ENCODE measurements around the gene TAAR9. TPM values are rescaled to one million over a fixed set of nuclear protein-coding genes. Genes with fewer than 3 reads are reported as not detected.

Gene TAAR9
- total RNA-seq, 2 donors from 2014 or later: not detected

DNA sequence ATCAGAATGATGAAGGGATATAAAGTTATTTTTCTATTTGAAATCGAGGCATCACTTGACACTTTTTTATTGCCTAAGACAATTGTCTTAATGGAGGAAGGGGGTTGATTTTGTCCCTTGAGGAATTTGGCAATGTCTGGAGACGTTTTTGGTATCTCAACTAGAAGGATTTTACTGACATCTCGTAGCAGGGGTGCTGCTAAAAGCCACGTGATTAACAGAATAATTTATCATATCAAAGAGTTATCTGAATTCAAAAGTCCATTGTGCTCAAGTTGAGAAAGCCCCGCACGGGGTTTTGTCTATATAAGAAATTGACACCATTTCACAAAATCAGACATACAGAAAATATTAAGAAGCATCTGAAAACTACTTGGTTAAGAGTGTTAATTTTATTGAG lies 30.5 kb downstream of the TAAR9 start:
- DNase-seq (ENCODE audit: low spot score): no peak
- intact Hi-C loops (cut with DNase I): no loop called here

DNA sequence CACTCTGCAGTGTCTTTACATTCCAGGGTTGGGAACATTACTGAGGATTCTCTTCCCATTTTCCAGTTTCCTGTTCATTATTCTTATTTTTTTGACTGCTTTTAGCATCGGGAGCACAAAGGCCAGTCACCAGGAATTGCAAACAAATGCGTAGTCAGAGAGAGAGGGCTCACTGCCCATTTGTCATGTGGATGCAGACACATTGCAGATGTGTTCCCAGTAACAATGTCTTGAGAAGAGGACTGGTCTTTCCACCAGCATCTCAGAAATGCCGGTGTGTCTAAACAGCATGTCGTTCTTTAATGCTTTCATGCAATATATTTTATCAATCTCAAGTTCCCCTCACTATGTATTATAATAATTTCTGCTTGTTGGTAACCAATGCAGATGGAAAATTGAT lies 31.1 kb downstream of the TAAR9 start:
- DNase-seq (ENCODE audit: low spot score): no peak
- intact Hi-C loops (cut with DNase I): no loop called here

DNA sequence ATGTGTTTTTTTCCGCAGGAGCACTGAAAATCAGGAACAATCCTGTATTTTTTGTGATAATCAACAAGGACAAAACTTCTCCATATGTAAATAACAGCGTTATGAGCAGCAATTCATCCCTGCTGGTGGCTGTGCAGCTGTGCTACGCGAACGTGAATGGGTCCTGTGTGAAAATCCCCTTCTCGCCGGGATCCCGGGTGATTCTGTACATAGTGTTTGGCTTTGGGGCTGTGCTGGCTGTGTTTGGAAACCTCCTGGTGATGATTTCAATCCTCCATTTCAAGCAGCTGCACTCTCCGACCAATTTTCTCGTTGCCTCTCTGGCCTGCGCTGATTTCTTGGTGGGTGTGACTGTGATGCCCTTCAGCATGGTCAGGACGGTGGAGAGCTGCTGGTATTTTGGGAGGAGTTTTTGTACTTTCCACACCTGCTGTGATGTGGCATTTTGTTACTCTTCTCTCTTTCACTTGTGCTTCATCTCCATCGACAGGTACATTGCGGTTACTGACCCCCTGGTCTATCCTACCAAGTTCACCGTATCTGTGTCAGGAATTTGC lies 32.2 kb downstream of the TAAR9 start, which contains the start of gene TAAR6:
TAAR6 (plus strand) TSS at position 102 of the 557 bp plus-strand sequence; CDS start at position 102, 0 bp downstream.
- no peak for DNase-seq (ENCODE audit: low spot score)
- intact Hi-C loops (cut with DNase I): no loop called here

DNA sequence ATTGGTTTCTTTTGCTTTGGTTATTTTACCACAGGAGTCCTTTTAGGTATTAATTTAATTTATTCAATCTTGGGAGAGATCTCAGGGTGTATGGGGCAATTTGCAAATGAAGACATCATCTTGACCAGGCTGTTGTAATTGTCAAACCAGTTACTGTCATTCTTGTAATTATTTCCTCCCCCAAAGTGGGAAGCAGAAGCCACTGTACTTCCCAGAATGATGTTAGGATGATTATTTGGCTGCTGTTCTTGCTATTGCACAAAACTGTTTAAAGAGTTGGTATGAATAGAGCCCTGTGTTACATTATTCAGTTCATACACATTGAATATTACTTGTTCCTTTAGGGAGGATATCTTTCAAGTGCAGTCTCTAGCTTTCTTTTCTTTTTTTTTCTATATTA lies 33.7 kb downstream of the TAAR9 start:
- no peak for DNase-seq (ENCODE audit: low spot score)
- intact Hi-C loops (cut with DNase I): no loop called here

DNA sequence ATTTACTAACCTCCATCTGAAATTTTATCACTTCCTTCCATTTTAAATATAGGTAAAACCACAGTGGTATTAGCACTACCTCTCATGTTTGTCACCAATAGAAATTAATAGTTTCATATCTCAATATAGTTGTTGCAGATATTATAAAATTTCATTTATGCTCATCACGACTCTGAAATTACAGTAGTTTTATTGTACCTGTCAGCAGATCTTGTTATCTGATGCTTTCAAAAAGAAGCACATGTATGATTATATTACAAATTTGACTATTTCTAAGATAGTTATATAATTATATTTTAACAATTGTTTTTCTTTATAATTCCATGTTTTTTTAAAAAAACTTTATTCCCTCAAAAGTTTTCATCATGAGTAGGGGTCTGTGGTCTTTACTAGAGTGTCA lies 46.6 kb downstream of the TAAR9 start:
- intact Hi-C loops (cut with DNase I): no loop called here
- DNase-seq (ENCODE audit: low spot score): no peak

DNA sequence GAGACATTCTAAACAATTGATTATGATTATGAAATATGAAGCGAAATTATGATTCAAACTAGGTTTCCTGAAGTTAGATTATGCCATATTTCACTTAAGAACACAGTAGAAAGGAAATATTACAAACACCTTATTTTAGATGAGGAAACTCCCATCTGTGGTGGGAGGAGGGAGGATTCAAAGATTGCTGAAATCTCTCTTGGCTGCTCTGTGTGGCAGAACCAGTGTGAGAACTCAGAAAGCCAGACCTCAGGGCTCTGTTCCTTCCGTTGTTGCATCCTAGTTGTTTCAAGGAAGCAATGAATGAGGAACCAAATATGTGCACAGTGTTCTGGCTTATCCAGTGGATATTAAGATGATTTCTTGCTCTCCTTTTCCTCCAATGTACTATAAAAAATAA lies 49.3 kb downstream of the TAAR9 start:
- no peak for DNase-seq (ENCODE audit: low spot score)
- intact Hi-C loops (cut with DNase I): no loop called here

Other genes with a start within 250 kb of the TAAR9 start
- gene MOXD1, start 136.8 kb upstream of the TAAR9 start, total RNA-seq: 1 to 10 TPM; 2.0 to 4.2 TPM
- gene STX7, start 25.2 kb upstream of the TAAR9 start, total RNA-seq: 10 to 100 TPM; 65.1 to 67.7 TPM
- not detected for gene TAAR8, start 14.4 kb downstream of the TAAR9 start, total RNA-seq
- gene TAAR6, start 32.0 kb downstream of the TAAR9 start, total RNA-seq: not detected
- gene TAAR5, start 51.5 kb downstream of the TAAR9 start, total RNA-seq: not detected
- gene TAAR2, start 86.0 kb downstream of the TAAR9 start, total RNA-seq: not detected
- gene TAAR1, start 120.9 kb downstream of the TAAR9 start, total RNA-seq: not detected
- gene VNN1, start 175.8 kb downstream of the TAAR9 start, total RNA-seq: 1 to 10 TPM; 1.9 to 3.0 TPM
- 10 to 100 TPM in 1 of 2 donors, 1 to 10 TPM in 1; 6.6 to 13.1 TPM for gene VNN2, start 219.6 kb downstream of the TAAR9 start, total RNA-seq